K562 (cell line): ENCODE data around the gene PRRX1.

ENCODE experiments used
- BDP1 ChIP-seq: IDR thresholded peaks from 3 replicates; pipeline ENCODE4 v1.6.1; 2011; ENCODE audit not compliant: insufficient read length, insufficient read depth
- ETV5 ChIP-seq: sonication (generic); formaldehyde crosslinking; IDR thresholded peaks from 2 replicates; pipeline ENCODE4 v1.4.0; 2020; ENCODE audit warnings: low read depth, mild to moderate bottlenecking, missing genetic modification reagents
- MYC ChIP-seq, 2 experiments: fragments of 250-450 bp in 1 of 2; sonication (Bioruptor Pico) in 1 of 2; IDR thresholded peaks; 2 replicates each; pipeline versions ENCODE4 v1.5.1 to v1.6.1; 2012 to 2021; ENCODE audit warnings: low read depth in 2 of 2, borderline replicate concordance in 1 of 2, improper control_type of control experiment in 1 of 2, low read length in 1 of 2, mild to moderate bottlenecking in 1 of 2, moderate library complexity in 1 of 2
- RAD21 ChIP-seq, 2 experiments: fragments of 250-450 bp in 1 of 2; fragments of 450-650 bp in 1 of 2; sonication (Bioruptor Pico) in 1 of 2; formaldehyde crosslinking in 1 of 2; IDR thresholded peaks in 1 of 2; conservative IDR thresholded peaks in 1 of 2; 2 replicates each; pipeline versions ENCODE4 v1.4.0 to v1.8.0; 2020 to 2022; ENCODE audit warnings: mild to moderate bottlenecking in 2 of 2, moderate library complexity in 1 of 2
- SIX5 ChIP-seq, 2 experiments: IDR thresholded peaks; 2 replicates each; pipeline ENCODE4 v1.6.1; 2011; ENCODE audit warnings: low read length in 2 of 2, borderline replicate concordance in 1 of 2, low read depth in 1 of 2, mild to moderate bottlenecking in 1 of 2, moderate library complexity in 1 of 2; ENCODE audit not compliant: insufficient read depth in 1 of 2
- ZBTB33 ChIP-seq: sonication (generic); formaldehyde crosslinking; IDR thresholded peaks from 2 replicates; pipeline ENCODE4 v1.8.1; 2023; ENCODE audit warnings: mild to moderate bottlenecking, missing genetic modification reagents
- ZNF830 ChIP-seq: fragments of 250-450 bp; sonication (Bioruptor Pico); IDR thresholded peaks from 2 replicates; pipeline ENCODE4 v1.5.0; 2021; ENCODE audit warnings: mild to moderate bottlenecking
- TF ChIP-seq, protein P1 (sequence below): IDR thresholded peaks from 3 replicates; pipeline ENCODE4 v1.6.1; 2011; ENCODE audit warnings: borderline replicate concordance, mild to moderate bottlenecking; ENCODE audit not compliant: insufficient read length, insufficient read depth
- TF ChIP-seq, protein P2 (sequence below): fragments of 450-650 bp; formaldehyde crosslinking; IDR thresholded peaks from 2 replicates; pipeline ENCODE4 v1.4.0; 2022; ENCODE audit warnings: missing genetic modification characterization
- TF ChIP-seq, protein P3 (sequence below): sonication (generic); formaldehyde crosslinking; IDR thresholded peaks from 2 replicates; pipeline ENCODE4 v1.9.0; 2022; ENCODE audit warnings: mild to moderate bottlenecking, missing genetic modification reagents

- TF ChIP-seq ZBTB33: no peak
- TF ChIP-seq, protein P1, sequence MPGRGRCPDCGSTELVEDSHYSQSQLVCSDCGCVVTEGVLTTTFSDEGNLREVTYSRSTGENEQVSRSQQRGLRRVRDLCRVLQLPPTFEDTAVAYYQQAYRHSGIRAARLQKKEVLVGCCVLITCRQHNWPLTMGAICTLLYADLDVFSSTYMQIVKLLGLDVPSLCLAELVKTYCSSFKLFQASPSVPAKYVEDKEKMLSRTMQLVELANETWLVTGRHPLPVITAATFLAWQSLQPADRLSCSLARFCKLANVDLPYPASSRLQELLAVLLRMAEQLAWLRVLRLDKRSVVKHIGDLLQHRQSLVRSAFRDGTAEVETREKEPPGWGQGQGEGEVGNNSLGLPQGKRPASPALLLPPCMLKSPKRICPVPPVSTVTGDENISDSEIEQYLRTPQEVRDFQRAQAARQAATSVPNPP: no peak
- no peak for TF ChIP-seq ETV5
- TF ChIP-seq RAD21 (CRISPR knock-in tag; conservative IDR thresholded peaks at IDR 0.05 in 1 of 2, IDR thresholded peaks at IDR 0.05 in 1 of 2): no peak
- no peak for TF ChIP-seq ZNF830 (CRISPR knock-in tag)
- no peak for TF ChIP-seq MYC (IDR thresholded peaks at IDR 0.05; ENCODE audit: low read depth, low read length)
- no peak for TF ChIP-seq MYC (CRISPR knock-in tag; IDR thresholded peaks at IDR 0.05; ENCODE audit: borderline replicate concordance, low read depth)
- TF ChIP-seq, protein P2, sequence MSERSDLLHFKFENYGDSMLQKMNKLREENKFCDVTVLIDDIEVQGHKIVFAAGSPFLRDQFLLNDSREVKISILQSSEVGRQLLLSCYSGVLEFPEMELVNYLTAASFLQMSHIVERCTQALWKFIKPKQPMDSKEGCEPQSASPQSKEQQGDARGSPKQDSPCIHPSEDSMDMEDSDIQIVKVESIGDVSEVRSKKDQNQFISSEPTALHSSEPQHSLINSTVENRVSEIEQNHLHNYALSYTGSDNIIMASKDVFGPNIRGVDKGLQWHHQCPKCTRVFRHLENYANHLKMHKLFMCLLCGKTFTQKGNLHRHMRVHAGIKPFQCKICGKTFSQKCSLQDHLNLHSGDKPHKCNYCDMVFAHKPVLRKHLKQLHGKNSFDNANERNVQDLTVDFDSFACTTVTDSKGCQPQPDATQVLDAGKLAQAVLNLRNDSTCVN (CRISPR knock-in tag): no peak
- TF ChIP-seq BDP1: no peak
- TF ChIP-seq SIX5 (IDR thresholded peaks at IDR 0.05; ENCODE audit: borderline replicate concordance in 1 of 2, insufficient read depth in 1 of 2, low read depth in 1 of 2, low read length in 2 of 2): no peak
- TF ChIP-seq, protein P3, sequence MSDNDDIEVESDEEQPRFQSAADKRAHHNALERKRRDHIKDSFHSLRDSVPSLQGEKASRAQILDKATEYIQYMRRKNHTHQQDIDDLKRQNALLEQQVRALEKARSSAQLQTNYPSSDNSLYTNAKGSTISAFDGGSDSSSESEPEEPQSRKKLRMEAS (CRISPR knock-in tag): no peak
These were observed 67.8 kb downstream of the PRRX1 start for GRCh38 chr1:170731566-170732251.
